K562 (cell line): Measurements from ENCODE around the gene CD68. TPM values are rescaled to one million over a fixed set of nuclear protein-coding genes. Genes with fewer than 3 reads are reported as not detected.

Experiments used
- ARID1B ChIP-seq: fragments of 450-650 bp; IDR thresholded peaks from 2 replicates; pipeline ENCODE4 v1.6.1; 2016; ENCODE audit warnings: antibody characterized with exemption, mild to moderate bottlenecking, inconsistent platforms
- CBX3 ChIP-seq, 2 experiments: IDR thresholded peaks; 1 replicate in 1 of 2; 2 replicates in 1 of 2; pipeline ENCODE4 v1.6.1; 2012; ENCODE audit warnings: inconsistent platforms in 2 of 2, low read length in 2 of 2, borderline replicate concordance in 1 of 2, control low read depth in 1 of 2
- CHD2 ChIP-seq: IDR thresholded peaks from 2 replicates; pipeline ENCODE4 v1.6.1; 2011; ENCODE audit warnings: low read depth, low read length
- DMBX1 ChIP-seq: fragments of 250-450 bp; sonication (Bioruptor Pico); IDR thresholded peaks from 2 replicates; pipeline ENCODE4 v1.8.0; 2022; ENCODE audit warnings: inconsistent platforms, mild to moderate bottlenecking, moderate library complexity, borderline replicate concordance
- GABPB2 ChIP-seq: fragments of 250-450 bp; sonication (Bioruptor Pico); conservative IDR thresholded peaks from 2 replicates; pipeline ENCODE4 v1.5.1; 2021; ENCODE audit warnings: mild to moderate bottlenecking
- MBD2 ChIP-seq: sonication (generic); IDR thresholded peaks from 2 replicates; pipeline ENCODE4 v1.6.1; 2016; ENCODE audit warnings: low read depth, borderline replicate concordance
- MTA2 ChIP-seq: fragments of 450-650 bp; IDR thresholded peaks from 2 replicates; pipeline ENCODE4 v1.6.1; 2016; ENCODE audit warnings: low read depth
- RREB1 ChIP-seq: fragments of 250-450 bp; sonication (Bioruptor Pico); IDR thresholded peaks from 2 replicates; pipeline ENCODE4 v1.4.0; 2020
- TEAD1 ChIP-seq, 2 experiments: fragments of 450-650 bp in 1 of 2; sonication (generic) in 1 of 2; formaldehyde crosslinking; IDR thresholded peaks; 2 replicates each; pipeline versions ENCODE4 v1.4.0 to v1.8.0; 2020 to 2022; ENCODE audit warnings: mild to moderate bottlenecking in 2 of 2, missing genetic modification reagents in 1 of 2
- TEAD4 ChIP-seq, 2 experiments: sonication (generic) in 1 of 2; formaldehyde crosslinking in 1 of 2; IDR thresholded peaks; 2 replicates each; pipeline versions ENCODE4 v1.6.1 to v1.8.0; 2012 to 2022; ENCODE audit warnings: borderline replicate concordance in 1 of 2, inconsistent platforms in 1 of 2, low read length in 1 of 2, mild to moderate bottlenecking in 1 of 2, missing genetic modification reagents in 1 of 2
- TRIM28 ChIP-seq: fragments of 450-650 bp; IDR thresholded peaks from 2 replicates; pipeline ENCODE4 v1.6.1; 2017
- TSHZ1 ChIP-seq: fragments of 250-450 bp; sonication (Bioruptor Pico); IDR thresholded peaks from 2 replicates; pipeline ENCODE4 v1.4.0; 2020; ENCODE audit warnings: mild to moderate bottlenecking, moderate library complexity
- ZNF175 ChIP-seq: fragments of 200-800 bp; sonication (Bioruptor generic); IDR thresholded peaks from 2 replicates; pipeline ENCODE4 v1.6.1; 2016; ENCODE audit warnings: low read depth, mild to moderate bottlenecking, missing genetic modification characterization, missing compliant biosample characterization
- ZNF57 ChIP-seq: fragments of 450-650 bp; formaldehyde crosslinking; IDR thresholded peaks from 2 replicates; pipeline ENCODE4 v1.4.0; 2020; ENCODE audit warnings: mild to moderate bottlenecking, moderate library complexity
- ZNF766 ChIP-seq: fragments of 200-800 bp; sonication (Bioruptor generic); conservative IDR thresholded peaks from 2 replicates; pipeline ENCODE4 v1.6.1; 2016; ENCODE audit warnings: missing genetic modification characterization, missing compliant biosample characterization
- polyA plus RNA-seq, 8 experiments: library from polyadenylated mRNA; depleted of rRNA in 4 of 8; stranded (reverse) in 5 of 8; unstranded in 3 of 8; fragments of >200 nt; fragmentation: Nextera tagmentation in 2 of 8; fragmentation: Illumina TruSeq in 1 of 8; extraction: Ambion mirVana in 2 of 8; extraction: Trizol in 1 of 8; gene quantifications; 2 replicates each; pipeline versions ENCODE4 v1.2.1 to v1.2.3, GENCODE V29; 2011 to 2014; ENCODE audit warnings: inconsistent platforms in 1 of 8, missing spikeins in 1 of 8
- total RNA-seq, 7 experiments: library from RNA; depleted of rRNA in 6 of 7; stranded (reverse); fragments of >200 nt in 6 of 7; fragmentation: Illumina TruSeq in 2 of 7; extraction: Trizol in 2 of 7; gene quantifications; 2 replicates each; pipeline versions ENCODE4 v1.2.1 to v1.2.3, GENCODE V29; 2011 to 2021; ENCODE audit warnings: low replicate concordance in 1 of 7
- TF ChIP-seq, protein P1 (sequence below): sonication (generic); formaldehyde crosslinking; IDR thresholded peaks from 2 replicates; pipeline ENCODE4 v1.8.0; 2022; ENCODE audit warnings: mild to moderate bottlenecking, missing genetic modification reagents, borderline replicate concordance

CD68 gene
- total and polyA plus RNA-seq, 9 of the 15 experiments (the other 6 are each of a cell fraction or from before 2014, with no cell fraction given), result 28.2 to 89.8 (median 37.7) TPM

- TF ChIP-seq RREB1 (CRISPR knock-in tag) (no peak), GABPB2 (CRISPR knock-in tag) (no peak), TRIM28 (peak; percentile 65; the same call in 1 of the 2 replicates), ZNF766 (peak; percentile 59; the same call in 1 of the 2 replicates), ARID1B (no peak), CHD2 (no peak), DMBX1 (CRISPR knock-in tag) (no peak), TSHZ1 (CRISPR knock-in tag) (no peak), MBD2 (no peak), TEAD4 (IDR thresholded peaks at IDR 0.05; ENCODE audit: low read length) (no peak), TEAD4 (CRISPR knock-in tag; IDR thresholded peaks at IDR 0.05; ENCODE audit: borderline replicate concordance) (no peak), ZNF57 (CRISPR knock-in tag) (no peak), TEAD1 (CRISPR knock-in tag; IDR thresholded peaks at IDR 0.05) (no peak), ZNF175 (CRISPR knock-in tag) (no peak), CBX3 (IDR thresholded peaks at IDR 0.05; ENCODE audit: borderline replicate concordance in 1 of 2, low read length in 2 of 2) (peak in 1 of 2 experiments; percentile 75; a peak in 1 of 3 replicates), MTA2 (no peak)
- TF ChIP-seq, protein P1, sequence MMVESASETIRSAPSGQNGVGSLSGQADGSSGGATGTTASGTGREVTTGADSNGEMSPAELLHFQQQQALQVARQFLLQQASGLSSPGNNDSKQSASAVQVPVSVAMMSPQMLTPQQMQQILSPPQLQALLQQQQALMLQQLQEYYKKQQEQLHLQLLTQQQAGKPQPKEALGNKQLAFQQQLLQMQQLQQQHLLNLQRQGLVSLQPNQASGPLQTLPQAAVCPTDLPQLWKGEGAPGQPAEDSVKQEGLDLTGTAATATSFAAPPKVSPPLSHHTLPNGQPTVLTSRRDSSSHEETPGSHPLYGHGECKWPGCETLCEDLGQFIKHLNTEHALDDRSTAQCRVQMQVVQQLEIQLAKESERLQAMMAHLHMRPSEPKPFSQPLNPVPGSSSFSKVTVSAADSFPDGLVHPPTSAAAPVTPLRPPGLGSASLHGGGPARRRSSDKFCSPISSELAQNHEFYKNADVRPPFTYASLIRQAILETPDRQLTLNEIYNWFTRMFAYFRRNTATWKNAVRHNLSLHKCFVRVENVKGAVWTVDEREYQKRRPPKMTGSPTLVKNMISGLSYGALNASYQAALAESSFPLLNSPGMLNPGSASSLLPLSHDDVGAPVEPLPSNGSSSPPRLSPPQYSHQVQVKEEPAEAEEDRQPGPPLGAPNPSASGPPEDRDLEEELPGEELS (CRISPR knock-in tag), result no peak
Measured at GRCh38 chr17:7538050-7538449, 41.4 kb upstream of the CD68 start (continued).
